Measurements from ENCODE around the gene SERINC3. TPM values are rescaled to one million over a fixed set of nuclear protein-coding genes. Genes with fewer than 3 reads are reported as not detected.

SERINC3 gene
- total and polyA plus RNA-seq, 2 of the 8 experiments (the other 6 are each of a cell fraction or from before 2014, with no cell fraction given), result 47.2 to 66.0 TPM

DNA sequence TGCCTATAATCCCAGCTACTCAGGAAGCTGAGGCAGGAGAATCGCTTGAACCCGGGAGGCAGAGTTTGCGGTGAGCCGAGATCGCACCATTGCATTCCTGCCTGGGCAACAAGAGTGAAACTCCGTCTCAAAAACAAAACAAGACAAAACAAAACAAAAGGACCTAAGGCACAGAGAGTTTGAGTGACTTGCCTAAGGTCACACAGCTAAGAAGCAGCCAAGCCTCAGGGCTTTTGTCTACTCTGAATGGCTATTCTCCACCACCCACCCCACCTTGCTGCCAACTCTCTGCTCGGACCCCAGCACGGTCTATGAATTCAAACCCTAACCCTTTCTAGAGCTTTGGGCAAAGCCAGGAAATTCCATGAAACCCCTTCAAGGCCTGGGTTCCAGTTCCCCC, 65.3 kb downstream of the SERINC3 start:
- Histone ChIP-seq H3K14ac (ENCODE audit: insufficient read length) (no peak overlapping the region), H4K5ac (ENCODE audit: insufficient read length, low read depth, low read length) (no peak overlapping the region), H2BK20ac (ENCODE audit: low read length) (no peak overlapping the region), H2BK5ac (ENCODE audit: low read depth, low read length) (no peak overlapping the region), H3K4me3 (ENCODE audit: extremely low read depth in 1 of 4, insufficient read depth in 2 of 4, low read depth in 3 of 4, low read length in 4 of 4) (no peak overlapping the region), H3K79me2 (ENCODE audit: control insufficient read depth in 1 of 2, insufficient read depth in 2 of 2, low read length in 2 of 2) (no peaks in the 10 kb centered on the region), H2BK12ac (ENCODE audit: low read depth, low read length) (no peak overlapping the region), H2BK120ac (replicated peaks; ENCODE audit: low read depth, low read length) (no peak overlapping the region), H4K20me1 (replicated peaks in 1 of 2; ENCODE audit: control insufficient read depth in 1 of 2, insufficient read depth in 2 of 2, low read length in 2 of 2) (peaks cover 0 to 2% of the 10 kb centered on the region in 2 experiments), H3K27ac (ENCODE audit: low read depth, low read length) (no peak overlapping the region), H3K23me2 (ENCODE audit: low read depth, low read length) (no peaks in the 10 kb centered on the region), H4K8ac (ENCODE audit: extremely low read depth, insufficient read depth, low read length) (no peak overlapping the region), H2AFZ (ENCODE audit: low read length) (no peak overlapping the region), H4K91ac (replicated peaks; ENCODE audit: insufficient read length, low read length) (no peak overlapping the region), H3K79me1 (ENCODE audit: low read depth, low read length) (no peaks in the 10 kb centered on the region), H3K4me2 (ENCODE audit: insufficient read depth in 1 of 2, low read depth in 2 of 2, low read length in 2 of 2) (no peak overlapping the region), H3K4ac (replicated peaks; ENCODE audit: insufficient read length, low read depth, low read length) (no peak overlapping the region), H3K27me3 (replicated peaks in 1 of 4; ENCODE audit: control insufficient read depth in 3 of 4, extremely low read depth in 1 of 4, insufficient read depth in 3 of 4, low read length in 3 of 4) (no peaks in the 10 kb centered on the region), H3K9ac (replicated peaks in 1 of 4; ENCODE audit: extremely low read depth in 1 of 4, low read depth in 3 of 4, low read length in 3 of 4) (no peak overlapping the region), H3K56ac (replicated peaks; ENCODE audit: insufficient read length, low read depth, low read length) (no peak overlapping the region), H3K36me3 (ENCODE audit: control insufficient read depth in 2 of 4, insufficient read depth in 4 of 4, low read length in 3 of 4) (no peaks in the 10 kb centered on the region), H3K18ac (ENCODE audit: extremely low read depth, low read length) (no peak overlapping the region), H2BK15ac (ENCODE audit: low read length) (no peak overlapping the region), H3K9me3 (ENCODE audit: insufficient read depth in 2 of 2, low read depth in 1 of 2, low read length in 1 of 2) (no peaks in the 10 kb centered on the region), H2AK5ac (ENCODE audit: low read depth, low read length) (no peak overlapping the region), H3K4me1 (replicated peaks in 1 of 4; ENCODE audit: control insufficient read depth in 3 of 4, insufficient read depth in 4 of 4, low read length in 3 of 4) (no peaks in the 10 kb centered on the region), H3K23ac (ENCODE audit: insufficient read length) (no peak overlapping the region)
- WGBS, 2 experiments (ENCODE audit: extremely low coverage in 1 of 2, insufficient coverage in 1 of 2, insufficient read length in 1 of 2, insufficient replicate concordance in 2 of 2, low coverage in 1 of 2, low lambda C conversion rate in 2 of 2, missing lambda C conversion rate in 1 of 2), result 90% methylated on average over 8 of the region's 8 CpGs; no CpG with 5 or more reads in 1 of the 2 experiments
- DNase-seq (ENCODE audit: low read depth in 1 of 2, low spot score in 2 of 2) (no peak), FAIRE-seq (no peak)
- POLR2A ChIA-PET (ENCODE audit: partially characterized antibody), result no interaction called here
- CTCF ChIA-PET (ENCODE audit: partially characterized antibody), result interaction anchor here (0.6 to 1.7 kb wide), 4 partner anchors 12 to 764 kb away, joined by 3 to 4 read pairs (median 3); no protein-coding TSS in a partner anchor
